K562 (cell line): ENCODE measurements around the gene SAE1. TPM values are rescaled to one million over a fixed set of nuclear protein-coding genes. Genes with fewer than 3 reads are reported as not detected.
A peak's percentile ranks its signal among the peaks of the same experiment; 100 is the strongest.

Experiments used
- ATF1 ChIP-seq, 2 experiments: fragments of 450-650 bp in 1 of 2; IDR thresholded peaks; 2 replicates each; pipeline ENCODE4 v1.6.1; 2016; ENCODE audit warnings: missing compliant biosample characterization in 1 of 2, missing genetic modification characterization in 1 of 2
- FOXM1 ChIP-seq, 2 experiments: fragments of 450-650 bp in 1 of 2; sonication (generic) in 1 of 2; formaldehyde crosslinking in 1 of 2; IDR thresholded peaks; 2 replicates each; pipeline versions ENCODE4 v1.6.1 to v1.9.0; 2017 to 2022; ENCODE audit warnings: low read depth in 2 of 2, mild to moderate bottlenecking in 2 of 2, missing genetic modification reagents in 1 of 2, moderate library complexity in 1 of 2
- FUS ChIP-seq: fragments of 200-400 bp; formaldehyde crosslinking; optimal IDR thresholded peaks from 2 replicates; pipeline ENCODE3; 2017; ENCODE audit warnings: low read depth, low read length
- HDAC3 ChIP-seq: fragments of 450-650 bp; IDR thresholded peaks from 2 replicates; pipeline ENCODE4 v1.6.1; 2018; ENCODE audit warnings: borderline replicate concordance, mild to moderate bottlenecking, moderate library complexity; ENCODE audit not compliant: partially characterized antibody
- L3MBTL2 ChIP-seq: fragments of 450-650 bp; IDR thresholded peaks from 2 replicates; pipeline ENCODE4 v1.6.1; 2016; ENCODE audit warnings: mild to moderate bottlenecking, moderate library complexity
- MYBL2 ChIP-seq, 2 experiments: fragments of 450-650 bp in 1 of 2; sonication (generic) in 1 of 2; formaldehyde crosslinking in 1 of 2; IDR thresholded peaks; 2 replicates each; pipeline versions ENCODE4 v1.6.1 to v1.8.1; 2017 to 2022; ENCODE audit warnings: borderline replicate concordance in 1 of 2, inconsistent platforms in 1 of 2, low read depth in 1 of 2, mild to moderate bottlenecking in 1 of 2, missing genetic modification reagents in 1 of 2, moderate library complexity in 1 of 2
- NBN ChIP-seq: fragments of 450-650 bp; IDR thresholded peaks from 2 replicates; pipeline ENCODE4 v1.6.1; 2016; ENCODE audit warnings: low read depth, mild to moderate bottlenecking
- NR1H2 ChIP-seq: sonication (generic); formaldehyde crosslinking; IDR thresholded peaks from 2 replicates; pipeline ENCODE4 v1.4.0; 2020; ENCODE audit warnings: mild to moderate bottlenecking, missing genetic modification reagents
- PHB2 ChIP-seq: fragments of 450-650 bp; IDR thresholded peaks from 2 replicates; pipeline ENCODE4 v1.6.1; 2017; ENCODE audit warnings: low read depth
- SMARCA4 ChIP-seq: fragments of 450-650 bp; IDR thresholded peaks from 2 replicates; pipeline ENCODE4 v1.6.1; 2016
- SREBF1 ChIP-seq: fragments of 150-350 bp; IDR thresholded peaks from 2 replicates; pipeline ENCODE4 v1.6.1; 2014; ENCODE audit warnings: antibody characterized with exemption, low read depth, low read length, borderline replicate concordance
- polyA plus RNA-seq, 8 experiments: library from polyadenylated mRNA; depleted of rRNA in 4 of 8; stranded (reverse) in 5 of 8; unstranded in 3 of 8; fragments of >200 nt; fragmentation: Nextera tagmentation in 2 of 8; fragmentation: Illumina TruSeq in 1 of 8; extraction: Ambion mirVana in 2 of 8; extraction: Trizol in 1 of 8; gene quantifications; 2 replicates each; pipeline versions ENCODE4 v1.2.1 to v1.2.3, GENCODE V29; 2011 to 2014; ENCODE audit warnings: inconsistent platforms in 1 of 8, missing spikeins in 1 of 8
- total RNA-seq, 7 experiments: library from RNA; depleted of rRNA in 6 of 7; stranded (reverse); fragments of >200 nt in 6 of 7; fragmentation: Illumina TruSeq in 2 of 7; extraction: Trizol in 2 of 7; gene quantifications; 2 replicates each; pipeline versions ENCODE4 v1.2.1 to v1.2.3, GENCODE V29; 2011 to 2021; ENCODE audit warnings: low replicate concordance in 1 of 7
- TF ChIP-seq, protein P1 (sequence below): fragments of 450-650 bp; IDR thresholded peaks from 2 replicates; pipeline ENCODE4 v1.6.1; 2017; ENCODE audit warnings: antibody characterized with exemption, mild to moderate bottlenecking
- TF ChIP-seq, protein P2 (sequence below), 2 experiments: fragments of 200-800 bp in 1 of 2; sonication (Bioruptor generic) in 1 of 2; sonication (generic) in 1 of 2; formaldehyde crosslinking in 1 of 2; IDR thresholded peaks in 1 of 2; conservative IDR thresholded peaks in 1 of 2; 2 replicates each; pipeline versions ENCODE4 v1.5.0 to v1.6.1; 2016 to 2020; ENCODE audit warnings: missing compliant biosample characterization in 1 of 2, missing genetic modification characterization in 1 of 2, missing genetic modification reagents in 1 of 2
- TF ChIP-seq, protein P3 (sequence below), 3 experiments: fragments of 200-800 bp in 1 of 3; sonication (Bioruptor generic) in 1 of 3; sonication (generic) in 1 of 3; formaldehyde crosslinking in 1 of 3; IDR thresholded peaks; 2 replicates each; pipeline versions ENCODE4 v1.6.1 to v1.8.0; 2016 to 2022; ENCODE audit warnings: mild to moderate bottlenecking in 2 of 3, missing compliant biosample characterization in 2 of 3, missing genetic modification characterization in 2 of 3, missing genetic modification reagents in 1 of 3
- TF ChIP-seq, protein P4 (sequence below), 2 experiments: fragments of 450-650 bp; conservative IDR thresholded peaks; 2 replicates each; pipeline ENCODE4 v1.6.1; 2017; ENCODE audit warnings: mild to moderate bottlenecking in 2 of 2, moderate library complexity in 2 of 2

SAE1 gene
- total and polyA plus RNA-seq, 9 of the 15 experiments (the other 6 are each of a cell fraction or from before 2014, with no cell fraction given) = 82.8 to 299 (median 217) TPM

DNA sequence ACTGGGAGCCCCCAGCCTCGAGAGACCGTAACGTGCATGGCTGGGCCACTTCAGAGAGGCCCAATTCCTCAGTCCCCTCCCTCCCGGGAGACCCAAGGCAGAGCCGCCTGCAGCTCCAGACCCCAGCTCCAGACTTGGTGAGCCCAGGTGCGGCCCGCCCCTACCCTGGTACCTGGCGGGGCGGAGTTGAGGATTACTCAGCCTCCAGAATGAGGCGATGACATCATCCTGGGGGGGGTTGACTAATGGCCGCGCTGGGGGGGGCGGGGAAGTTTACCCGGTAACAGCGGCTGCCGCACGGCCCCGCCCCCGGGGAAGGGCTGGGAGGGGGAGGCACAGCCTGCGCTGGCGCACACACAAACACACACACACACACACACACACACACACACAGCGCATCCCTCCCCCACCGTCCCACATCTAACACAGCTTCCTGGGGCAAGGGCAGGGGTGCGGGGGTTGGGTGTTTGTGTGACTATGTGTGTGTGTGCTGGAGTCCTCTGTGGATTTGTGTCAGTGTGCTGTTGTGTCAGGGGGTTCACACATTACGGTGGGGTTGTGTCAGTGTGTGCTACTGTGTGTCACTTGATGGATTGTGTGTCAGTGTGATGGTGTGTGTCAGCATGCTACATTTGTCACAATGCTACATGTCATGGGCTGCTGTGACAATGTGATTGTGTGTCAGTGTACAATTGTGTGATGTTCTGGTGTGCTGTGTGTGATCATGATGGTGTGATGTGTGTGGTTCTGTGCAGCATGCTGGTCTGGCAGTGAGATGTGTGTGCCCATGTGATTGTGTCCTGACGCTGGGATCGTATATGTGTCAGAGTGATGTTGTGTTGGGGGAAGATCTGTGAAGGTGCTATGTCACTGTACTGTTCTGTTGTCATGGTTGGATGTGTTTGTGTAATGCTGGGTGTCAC lies 110.6 kb downstream of the SAE1 start (continued):
- TF ChIP-seq ATF1 (CRISPR knock-in tag; IDR thresholded peaks at IDR 0.05) (no peak), ATF1 (tag; IDR thresholded peaks at IDR 0.05) (peak; percentile 72), NR1H2 (CRISPR knock-in tag) (no peak), FUS (no peak), FOXM1 (IDR thresholded peaks at IDR 0.05; ENCODE audit: low read depth) (0 out of 2 replicates have a peak, but pooled peaks have one; percentile 12), FOXM1 (CRISPR knock-in tag; IDR thresholded peaks at IDR 0.05; ENCODE audit: low read depth) (no peak), SMARCA4 (peak; percentile 65), SREBF1 (no peak), L3MBTL2 (peak; percentile 19; the same call in 1 of the 2 replicates), MYBL2 (IDR thresholded peaks at IDR 0.05; ENCODE audit: low read depth) (no peak), MYBL2 (CRISPR knock-in tag; IDR thresholded peaks at IDR 0.05; ENCODE audit: borderline replicate concordance) (peak; percentile 61; the same call in 1 of the 2 replicates), HDAC3 (peak; percentile 25), PHB2 (peak; percentile 55; the same call in 1 of the 2 replicates), NBN (peak; percentile 54; the same call in 1 of the 2 replicates)
- TF ChIP-seq, protein P1, sequence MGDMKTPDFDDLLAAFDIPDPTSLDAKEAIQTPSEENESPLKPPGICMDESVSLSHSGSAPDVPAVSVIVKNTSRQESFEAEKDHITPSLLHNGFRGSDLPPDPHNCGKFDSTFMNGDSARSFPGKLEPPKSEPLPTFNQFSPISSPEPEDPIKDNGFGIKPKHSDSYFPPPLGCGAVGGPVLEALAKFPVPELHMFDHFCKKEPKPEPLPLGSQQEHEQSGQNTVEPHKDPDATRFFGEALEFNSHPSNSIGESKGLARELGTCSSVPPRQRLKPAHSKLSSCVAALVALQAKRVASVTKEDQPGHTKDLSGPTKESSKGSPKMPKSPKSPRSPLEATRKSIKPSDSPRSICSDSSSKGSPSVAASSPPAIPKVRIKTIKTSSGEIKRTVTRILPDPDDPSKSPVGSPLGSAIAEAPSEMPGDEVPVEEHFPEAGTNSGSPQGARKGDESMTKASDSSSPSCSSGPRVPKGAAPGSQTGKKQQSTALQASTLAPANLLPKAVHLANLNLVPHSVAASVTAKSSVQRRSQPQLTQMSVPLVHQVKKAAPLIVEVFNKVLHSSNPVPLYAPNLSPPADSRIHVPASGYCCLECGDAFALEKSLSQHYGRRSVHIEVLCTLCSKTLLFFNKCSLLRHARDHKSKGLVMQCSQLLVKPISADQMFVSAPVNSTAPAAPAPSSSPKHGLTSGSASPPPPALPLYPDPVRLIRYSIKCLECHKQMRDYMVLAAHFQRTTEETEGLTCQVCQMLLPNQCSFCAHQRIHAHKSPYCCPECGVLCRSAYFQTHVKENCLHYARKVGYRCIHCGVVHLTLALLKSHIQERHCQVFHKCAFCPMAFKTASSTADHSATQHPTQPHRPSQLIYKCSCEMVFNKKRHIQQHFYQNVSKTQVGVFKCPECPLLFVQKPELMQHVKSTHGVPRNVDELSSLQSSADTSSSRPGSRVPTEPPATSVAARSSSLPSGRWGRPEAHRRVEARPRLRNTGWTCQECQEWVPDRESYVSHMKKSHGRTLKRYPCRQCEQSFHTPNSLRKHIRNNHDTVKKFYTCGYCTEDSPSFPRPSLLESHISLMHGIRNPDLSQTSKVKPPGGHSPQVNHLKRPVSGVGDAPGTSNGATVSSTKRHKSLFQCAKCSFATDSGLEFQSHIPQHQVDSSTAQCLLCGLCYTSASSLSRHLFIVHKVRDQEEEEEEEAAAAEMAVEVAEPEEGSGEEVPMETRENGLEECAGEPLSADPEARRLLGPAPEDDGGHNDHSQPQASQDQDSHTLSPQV = 0 out of 2 replicates have a peak, but pooled peaks have one; percentile 56
- TF ChIP-seq, protein P2, sequence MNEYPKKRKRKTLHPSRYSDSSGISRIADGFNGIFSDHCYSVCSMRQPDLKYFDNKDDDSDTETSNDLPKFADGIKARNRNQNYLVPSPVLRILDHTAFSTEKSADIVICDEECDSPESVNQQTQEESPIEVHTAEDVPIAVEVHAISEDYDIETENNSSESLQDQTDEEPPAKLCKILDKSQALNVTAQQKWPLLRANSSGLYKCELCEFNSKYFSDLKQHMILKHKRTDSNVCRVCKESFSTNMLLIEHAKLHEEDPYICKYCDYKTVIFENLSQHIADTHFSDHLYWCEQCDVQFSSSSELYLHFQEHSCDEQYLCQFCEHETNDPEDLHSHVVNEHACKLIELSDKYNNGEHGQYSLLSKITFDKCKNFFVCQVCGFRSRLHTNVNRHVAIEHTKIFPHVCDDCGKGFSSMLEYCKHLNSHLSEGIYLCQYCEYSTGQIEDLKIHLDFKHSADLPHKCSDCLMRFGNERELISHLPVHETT (CRISPR knock-in tag; conservative IDR thresholded peaks at IDR 0.05 in 1 of 2, IDR thresholded peaks at IDR 0.05 in 1 of 2) = 0 out of 4 replicates have a peak, but pooled peaks of 1 of the 2 experiments have one; percentile 27
- TF ChIP-seq, protein P3, sequence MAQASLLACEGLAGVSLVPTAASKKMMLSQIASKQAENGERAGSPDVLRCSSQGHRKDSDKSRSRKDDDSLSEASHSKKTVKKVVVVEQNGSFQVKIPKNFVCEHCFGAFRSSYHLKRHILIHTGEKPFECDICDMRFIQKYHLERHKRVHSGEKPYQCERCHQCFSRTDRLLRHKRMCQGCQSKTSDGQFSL (CRISPR knock-in tag; IDR thresholded peaks at IDR 0.05) = peak; percentile 98
- TF ChIP-seq, protein P3 (tag; IDR thresholded peaks at IDR 0.05) = peak in 1 of 2 experiments; percentile 100; a peak in 2 of 4 replicates
- TF ChIP-seq, protein P4, sequence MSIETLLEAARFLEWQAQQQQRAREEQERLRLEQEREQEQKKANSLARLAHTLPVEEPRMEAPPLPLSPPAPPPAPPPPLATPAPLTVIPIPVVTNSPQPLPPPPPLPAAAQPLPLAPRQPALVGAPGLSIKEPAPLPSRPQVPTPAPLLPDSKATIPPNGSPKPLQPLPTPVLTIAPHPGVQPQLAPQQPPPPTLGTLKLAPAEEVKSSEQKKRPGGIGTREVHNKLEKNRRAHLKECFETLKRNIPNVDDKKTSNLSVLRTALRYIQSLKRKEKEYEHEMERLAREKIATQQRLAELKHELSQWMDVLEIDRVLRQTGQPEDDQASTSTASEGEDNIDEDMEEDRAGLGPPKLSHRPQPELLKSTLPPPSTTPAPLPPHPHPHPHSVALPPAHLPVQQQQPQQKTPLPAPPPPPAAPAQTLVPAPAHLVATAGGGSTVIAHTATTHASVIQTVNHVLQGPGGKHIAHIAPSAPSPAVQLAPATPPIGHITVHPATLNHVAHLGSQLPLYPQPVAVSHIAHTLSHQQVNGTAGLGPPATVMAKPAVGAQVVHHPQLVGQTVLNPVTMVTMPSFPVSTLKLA (conservative IDR thresholded peaks at IDR 0.05) = peak in 1 of 2 experiments; percentile 76; a peak in 3 of 4 replicates
